DOHH2 (cell line): ENCODE measurements around the gene ZFYVE16.
"Not testable (repeated sequence)": the region's sequence is repeated elsewhere in the genome, so short reads cannot be mapped to it uniquely, and the experiment has no call there.

ENCODE experiments used
- H3F3A ChIP-seq: fragments of 200-600 bp; sonication (generic), shearing (Covaris generic); 2 replicates; pipeline ENCODE4 v1.6.0; 2016; ENCODE audit warnings: antibody characterized with exemption, mild to moderate bottlenecking; ENCODE audit not compliant: control insufficient read depth, insufficient read depth
- H3K27ac ChIP-seq: fragments of 200-600 bp; sonication (generic); 2 replicates; pipeline ENCODE4 v1.5.1; 2014; ENCODE audit warnings: low read depth, mild to moderate bottlenecking, low read length, moderate library complexity
- H3K27me3 ChIP-seq: fragments of 200-600 bp; sonication (generic); 2 replicates; pipeline ENCODE4 v1.6.1; 2014; ENCODE audit warnings: mild to moderate bottlenecking, low read length, mixed read lengths; ENCODE audit not compliant: control insufficient read depth
- H3K36me3 ChIP-seq: fragments of 200-600 bp; sonication (generic); 2 replicates; pipeline ENCODE4 v1.6.1; 2014; ENCODE audit warnings: mild to moderate bottlenecking, low read length, moderate library complexity, mixed read lengths; ENCODE audit not compliant: control insufficient read depth
- H3K4me1 ChIP-seq: fragments of 200-600 bp; sonication (generic); 2 replicates; pipeline ENCODE4 v1.6.1; 2014; ENCODE audit warnings: mild to moderate bottlenecking, low read length, mixed read lengths; ENCODE audit not compliant: control insufficient read depth
- H3K4me2 ChIP-seq: fragments of 200-600 bp; sonication (generic); 2 replicates; pipeline ENCODE4 v1.6.0; 2014; ENCODE audit warnings: mild to moderate bottlenecking, low read length, moderate library complexity
- H3K4me3 ChIP-seq: fragments of 200-600 bp; sonication (generic); 2 replicates; pipeline ENCODE4 v1.5.1; 2014; ENCODE audit warnings: mild to moderate bottlenecking, low read length, mixed read lengths
- H3K79me2 ChIP-seq: fragments of 200-600 bp; sonication (generic); 2 replicates; pipeline ENCODE4 v1.6.1; 2014; ENCODE audit warnings: mild to moderate bottlenecking, low read length, mixed read lengths; ENCODE audit not compliant: control insufficient read depth
- H3K9me2 ChIP-seq: fragments of 200-600 bp; sonication (generic); replicated peaks from 2 replicates; pipeline ENCODE4 v1.6.1; 2014; ENCODE audit warnings: mild to moderate bottlenecking, low read length, mixed read lengths; ENCODE audit not compliant: control insufficient read depth
- H3K9me3 ChIP-seq: fragments of 200-600 bp; sonication (generic); 2 replicates; pipeline ENCODE4 v1.6.1; 2014; ENCODE audit warnings: antibody characterized with exemption, low read length, mixed read lengths; ENCODE audit not compliant: control insufficient read depth, insufficient read depth
- H4K20me1 ChIP-seq: fragments of 200-600 bp; sonication (generic); 2 replicates; pipeline ENCODE4 v1.6.0; 2014; ENCODE audit warnings: low read depth, mild to moderate bottlenecking, antibody characterized with exemption, low read length, moderate library complexity; ENCODE audit not compliant: control insufficient read depth, insufficient read depth
- CTCF ChIP-seq: fragments of 200-600 bp; sonication (generic); IDR thresholded peaks from one replicate; pipeline ENCODE4 v1.5.1; 2014; ENCODE audit warnings: antibody characterized with exemption, mild to moderate bottlenecking, low read depth, low read length; ENCODE audit not compliant: poor library complexity, severe bottlenecking
- EZH2phosphoT487 ChIP-seq: fragments of 200-600 bp; sonication (generic); IDR thresholded peaks from 2 replicates; pipeline ENCODE4 v1.6.1; 2017; ENCODE audit warnings: borderline replicate concordance, mild to moderate bottlenecking, antibody characterized with exemption, low read length, moderate library complexity, mixed read lengths

The ZFYVE16 gene

GRCh38 chr5:80414113-80414512 is 6.2 kb downstream of the ZFYVE16 start:
- Histone ChIP-seq H3K36me3 (no peaks in the 10 kb centered on the region), H3K9me3 (no peaks in the 10 kb centered on the region)
- TF ChIP-seq CTCF (no peak), EZH2phosphoT487 (no peak)

DNA sequence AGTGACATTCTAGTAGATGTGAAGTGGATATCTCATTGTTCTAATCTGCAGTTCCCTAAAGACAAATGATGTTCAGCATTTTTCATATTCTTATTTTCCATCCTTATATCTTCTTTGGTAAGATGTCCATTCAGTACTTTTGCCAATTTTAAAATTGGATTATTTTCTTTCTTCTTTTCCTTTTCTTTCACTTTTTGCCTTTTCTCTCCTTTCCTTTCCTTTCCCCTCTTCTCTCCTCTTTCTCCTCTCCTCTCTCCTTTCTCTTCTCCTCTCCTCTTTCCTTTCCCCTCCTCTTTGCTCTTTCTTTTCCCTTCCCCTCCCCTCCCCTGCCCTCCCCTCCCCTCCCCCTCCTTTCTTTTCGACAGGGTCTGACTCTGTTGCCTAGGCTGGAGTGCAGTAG is 10.1 kb downstream of the ZFYVE16 start:
- no peaks in the 10 kb centered on the region for H3K36me3 ChIP-seq
- no peaks in the 10 kb centered on the region for H4K20me1 ChIP-seq
- H3K27me3 ChIP-seq: no peaks in the 10 kb centered on the region
- H3K27ac ChIP-seq: no peak overlapping the region
- no peaks in the 10 kb centered on the region for H3F3A ChIP-seq
- no peaks in the 10 kb centered on the region for H3K9me3 ChIP-seq
- no peak overlapping the region for H3K4me2 ChIP-seq
- no peak overlapping the region for H3K4me3 ChIP-seq
- no peaks in the 10 kb centered on the region for H3K9me2 ChIP-seq
- no peaks in the 10 kb centered on the region for H3K79me2 ChIP-seq
- no peak for TF ChIP-seq CTCF
- TF ChIP-seq EZH2phosphoT487: no peak
- H3K4me1 ChIP-seq: no peaks in the 10 kb centered on the region

More at GRCh38 chr5:80414113-80414512, 6.2 kb downstream of the ZFYVE16 start:
- no peaks in the 10 kb centered on the region for H3K9me2 ChIP-seq
- H4K20me1 ChIP-seq: peaks cover 3% of the 10 kb centered on the region; the same call in 1 of the 2 replicates
- no peak overlapping the region for H3K4me3 ChIP-seq
- H3K4me2 ChIP-seq: no peak overlapping the region
- no peak overlapping the region for H3K27ac ChIP-seq
- peaks cover 9% of the 10 kb centered on the region for H3K4me1 ChIP-seq
- 0 out of 2 replicates have a peak, but pooled peaks cover 4% of the 10 kb centered on the region for H3F3A ChIP-seq
- H3K79me2 ChIP-seq: peaks cover 17% of the 10 kb centered on the region
- H3K27me3 ChIP-seq: no peaks in the 10 kb centered on the region

- not testable (repeated sequence) for H3K4me3 ChIP-seq, H4K20me1 ChIP-seq, H3K27ac ChIP-seq, H3K36me3 ChIP-seq, H3F3A ChIP-seq, H3K27me3 ChIP-seq, H3K9me2 ChIP-seq, H3K4me1 ChIP-seq, H3K79me2 ChIP-seq, H3K4me2 ChIP-seq, H3K9me3 ChIP-seq
Measured at GRCh38 chr5:80424365-80424764, 16.5 kb downstream of the ZFYVE16 start.

DNA sequence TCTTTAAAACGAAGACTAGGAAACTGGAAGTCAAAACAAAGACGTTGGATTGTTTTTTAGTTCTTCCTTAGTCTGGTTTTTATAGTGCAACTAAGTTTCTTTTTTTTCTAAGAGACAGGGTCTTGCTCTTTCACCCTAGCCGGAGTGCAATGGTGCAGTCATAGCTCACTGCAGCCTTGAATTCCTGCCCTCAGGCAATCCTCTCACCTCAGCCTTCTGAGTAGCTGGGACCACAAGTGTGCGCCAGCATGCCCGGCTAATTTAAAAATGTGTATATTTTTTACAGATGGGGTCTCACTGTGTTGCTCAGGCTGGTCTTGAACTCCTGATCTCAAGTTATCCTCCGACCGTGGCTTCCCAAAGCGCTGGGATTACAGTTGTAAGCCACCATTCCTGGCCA is 27.6 kb downstream of the ZFYVE16 start:
- H3K36me3 ChIP-seq: no peaks in the 10 kb centered on the region; the same call in 1 of the 2 replicates

More for the DNA sequence above, 27.6 kb downstream of the ZFYVE16 start:
- Histone ChIP-seq H3K9me2 (no peaks in the 10 kb centered on the region), H3K4me2 (no peak overlapping the region), H3K27ac (no peak overlapping the region), H3F3A (no peaks in the 10 kb centered on the region), H4K20me1 (no peaks in the 10 kb centered on the region), H3K27me3 (no peaks in the 10 kb centered on the region), H3K4me1 (no peaks in the 10 kb centered on the region), H3K4me3 (no peak overlapping the region), H3K9me3 (no peaks in the 10 kb centered on the region), H3K79me2 (no peaks in the 10 kb centered on the region)
- TF ChIP-seq EZH2phosphoT487 (no peak), CTCF (no peak)
